H9 (cell line): ENCODE measurements around the gene MTRR. TPM values are rescaled to one million over a fixed set of nuclear protein-coding genes. Genes with fewer than 3 reads are reported as not detected.

Experiments
- DNase-seq: peaks from one replicate; pipeline ENCODE4 v3.0.0-alpha.2; 2017
- H2AFZ ChIP-seq: one replicate; pipeline ENCODE4 v1.6.1; 2013; ENCODE audit warnings: mild to moderate bottlenecking, low read length, control low read depth, moderate library complexity
- H2AK5ac ChIP-seq: 2 replicates; pipeline ENCODE4 v1.6.1; 2013; ENCODE audit warnings: low read length, control low read depth, mixed read lengths; ENCODE audit not compliant: insufficient read length
- H2BK120ac ChIP-seq: one replicate; pipeline ENCODE4 v1.6.1; 2013; ENCODE audit warnings: low read depth, mild to moderate bottlenecking, low read length, control low read depth, inconsistent platforms; ENCODE audit not compliant: poor library complexity, severe bottlenecking
- H2BK12ac ChIP-seq: 2 replicates; pipeline ENCODE4 v1.6.1; 2013; ENCODE audit warnings: low read length, control low read depth, mixed read lengths, low read depth; ENCODE audit not compliant: insufficient read length
- H2BK15ac ChIP-seq: 2 replicates; pipeline ENCODE4 v1.6.1; 2013; ENCODE audit warnings: low read depth, low read length, control low read depth
- H2BK20ac ChIP-seq: one replicate; pipeline ENCODE4 v1.6.1; 2013; ENCODE audit warnings: low read depth, mild to moderate bottlenecking, low read length, control low read depth, inconsistent platforms; ENCODE audit not compliant: poor library complexity, severe bottlenecking
- H2BK5ac ChIP-seq: 2 replicates; pipeline ENCODE4 v1.6.1; 2013; ENCODE audit warnings: low read length, control low read depth, mixed read lengths; ENCODE audit not compliant: insufficient read length
- H3K14ac ChIP-seq: 2 replicates; pipeline ENCODE4 v1.6.1; 2013; ENCODE audit warnings: low read length, control low read depth; ENCODE audit not compliant: insufficient read depth
- H3K18ac ChIP-seq: 2 replicates; pipeline ENCODE4 v1.6.1; 2013; ENCODE audit warnings: low read depth, mild to moderate bottlenecking, mixed read lengths, low read length, control low read depth; ENCODE audit not compliant: insufficient read length
- H3K23ac ChIP-seq: 2 replicates; pipeline ENCODE4 v1.6.1; 2013; ENCODE audit warnings: low read length, control low read depth, mixed read lengths, low read depth; ENCODE audit not compliant: insufficient read length
- H3K23me2 ChIP-seq: 2 replicates; pipeline ENCODE4 v1.6.1; 2013; ENCODE audit warnings: low read depth, mild to moderate bottlenecking, mixed read lengths, low read length, control low read depth; ENCODE audit not compliant: insufficient read length, poor library complexity, severe bottlenecking
- H3K27ac ChIP-seq: 2 replicates; pipeline ENCODE4 v1.5.1; 2013; ENCODE audit warnings: low read length, control low read depth, mixed read lengths, low read depth; ENCODE audit not compliant: insufficient read length
- H3K27me3 ChIP-seq: 2 replicates; pipeline ENCODE4 v1.6.1; 2013; ENCODE audit warnings: low read length, control low read depth, inconsistent platforms; ENCODE audit not compliant: insufficient read depth
- H3K4ac ChIP-seq: 2 replicates; pipeline ENCODE4 v1.6.1; 2013; ENCODE audit warnings: low read depth, mild to moderate bottlenecking, control low read depth, inconsistent platforms, low read length, moderate library complexity
- H3K4me1 ChIP-seq: 2 replicates; pipeline ENCODE4 v1.6.1; 2013; ENCODE audit warnings: low read length, control low read depth, inconsistent platforms; ENCODE audit not compliant: insufficient read depth
- H3K4me2 ChIP-seq: 2 replicates; pipeline ENCODE4 v1.6.1; 2013; ENCODE audit warnings: low read length, control low read depth, mixed read lengths; ENCODE audit not compliant: insufficient read length, insufficient read depth
- H3K56ac ChIP-seq: 2 replicates; pipeline ENCODE4 v1.6.1; 2013; ENCODE audit warnings: low read depth, mild to moderate bottlenecking, mixed read lengths, low read length, control low read depth; ENCODE audit not compliant: insufficient read length
- H3K79me1 ChIP-seq: 2 replicates; pipeline ENCODE4 v1.6.1; 2013; ENCODE audit warnings: low read depth, mild to moderate bottlenecking, moderate library complexity, low read length, control low read depth, inconsistent platforms; ENCODE audit not compliant: insufficient read depth, poor library complexity, severe bottlenecking
- H3K79me2 ChIP-seq: 2 replicates; pipeline ENCODE4 v1.6.1; 2013; ENCODE audit warnings: low read length, control low read depth, inconsistent platforms; ENCODE audit not compliant: insufficient read depth
- H3K9ac ChIP-seq: 2 replicates; pipeline ENCODE4 v1.6.1; 2013; ENCODE audit warnings: low read length, control low read depth, mixed read lengths; ENCODE audit not compliant: insufficient read length; ENCODE audit errors: extremely low read depth
- H3K9me3 ChIP-seq: one replicate; pipeline ENCODE4 v1.6.1; 2013; ENCODE audit warnings: low read depth, low read length, inconsistent platforms; ENCODE audit not compliant: control insufficient read depth
- H3T11ph ChIP-seq: one replicate; pipeline ENCODE4 v1.6.1; 2013; ENCODE audit warnings: mild to moderate bottlenecking, low read length, control low read depth, inconsistent platforms
- H4K20me1 ChIP-seq: one replicate; pipeline ENCODE4 v1.6.1; 2013; ENCODE audit not compliant: control insufficient read depth, insufficient read length, insufficient read depth
- H4K5ac ChIP-seq: 2 replicates; pipeline ENCODE4 v1.6.1; 2013; ENCODE audit warnings: low read depth, mild to moderate bottlenecking, mixed read lengths, low read length, control low read depth; ENCODE audit not compliant: insufficient read length
- H4K8ac ChIP-seq: replicated peaks from 2 replicates; pipeline ENCODE4 v1.6.1; 2013; ENCODE audit warnings: low read length, control low read depth, mixed read lengths, low read depth; ENCODE audit not compliant: insufficient read length
- H4K91ac ChIP-seq: 2 replicates; pipeline ENCODE4 v1.6.1; 2013; ENCODE audit warnings: low read depth, mild to moderate bottlenecking, moderate library complexity, mixed read lengths, low read length, control low read depth; ENCODE audit not compliant: insufficient read length
- H3K27ac Mint-ChIP-seq, 3 experiments: 2 replicates in 2 of 3; 3 replicates in 1 of 3; pipeline ENCODE4 v1.8.0; 2020 to 2021; ENCODE audit warnings: mixed read lengths in 3 of 3, mild to moderate bottlenecking in 1 of 3, moderate library complexity in 1 of 3
- H3K27me3 Mint-ChIP-seq: 2 replicates; pipeline ENCODE4 v1.8.0; 2021; ENCODE audit warnings: low read depth, mild to moderate bottlenecking, moderate library complexity, mixed read lengths
- H3K36me3 Mint-ChIP-seq, 3 experiments: 2 replicates in 2 of 3; 3 replicates in 1 of 3; pipeline ENCODE4 v1.8.0; 2020 to 2021; ENCODE audit warnings: low read depth in 3 of 3, mixed read lengths in 3 of 3; ENCODE audit not compliant: insufficient read depth in 1 of 3
- H3K4me1 Mint-ChIP-seq, 2 experiments: 2 replicates each; pipeline ENCODE4 v1.8.0; 2020; ENCODE audit warnings: mixed read lengths in 2 of 2
- H3K4me3 Mint-ChIP-seq, 2 experiments: 2 replicates in 1 of 2; 3 replicates in 1 of 2; pipeline ENCODE4 v1.8.0; 2020 to 2021; ENCODE audit warnings: mild to moderate bottlenecking in 2 of 2, mixed read lengths in 2 of 2, moderate library complexity in 1 of 2
- H3K9me3 Mint-ChIP-seq, 2 experiments: 2 replicates in 1 of 2; 3 replicates in 1 of 2; pipeline ENCODE4 v1.8.0; 2020; ENCODE audit warnings: mild to moderate bottlenecking in 2 of 2, mixed read lengths in 2 of 2, moderate library complexity in 1 of 2
- CTCF ChIP-seq: fragments of 200-600 bp; sonication (generic); conservative IDR thresholded peaks from 3 replicates; pipeline ENCODE4 v1.8.0; 2021; ENCODE audit warnings: antibody characterized with exemption, mild to moderate bottlenecking
- WGBS: extraction: QIAGEN DNeasy Blood & Tissue Kit; methylation state at CpG from one replicate; pipeline ENCODE4 v1.1.7; 2013; ENCODE audit warnings: missing lambda C conversion rate, low lambda C conversion rate, mixed read lengths; ENCODE audit not compliant: insufficient read length; ENCODE audit errors: extremely low coverage; 5-methylcytosine and 5-hydroxymethylcytosine counted together
- total RNA-seq: library from RNA; stranded (reverse); gene quantifications from 2 replicates; pipeline ENCODE4 v1.2.1, GENCODE V29; 2021

The MTRR gene
- total RNA-seq, 1 experiment from 2014 or later: 66.0 TPM

- Histone ChIP-seq H2BK120ac (no peak overlapping the region), H3K4me2 (no peak overlapping the region), H3K23ac (no peak overlapping the region), H2BK20ac (no peak overlapping the region), H3T11ph (no peak overlapping the region), H3K79me2 (no peaks in the 10 kb centered on the region), H3K79me1 (no peaks in the 10 kb centered on the region), H3K4ac (no peak overlapping the region), H3K27me3 (no peaks in the 10 kb centered on the region), H2BK12ac (no peak overlapping the region), H2AFZ (no peak overlapping the region), H3K23me2 (no peaks in the 10 kb centered on the region), H4K8ac (no peak overlapping the region), H2BK15ac (no peak overlapping the region), H4K5ac (no peak overlapping the region), H4K20me1 (no peaks in the 10 kb centered on the region), H2AK5ac (no peak overlapping the region), H3K56ac (no peak overlapping the region), H2BK5ac (no peak overlapping the region), H3K4me1 (no peaks in the 10 kb centered on the region), H3K9ac (no peak overlapping the region), H3K9me3 (no peaks in the 10 kb centered on the region), H3K14ac (no peak overlapping the region), H3K18ac (no peak overlapping the region), H4K91ac (no peak overlapping the region), H3K27ac (no peak overlapping the region)
- DNase-seq: no peak
- WGBS: no CpG with 5 or more reads among the region's 7 CpGs
- H3K36me3 Mint-ChIP-seq: no peaks in the 10 kb centered on the region
- no peak for TF ChIP-seq CTCF
- H3K4me1 Mint-ChIP-seq: peaks cover 0 to 2% of the 10 kb centered on the region in 2 experiments; a peak in 2 of 4 replicates
- peaks cover 3% of the 10 kb centered on the region for H3K27me3 Mint-ChIP-seq
- H3K4me3 Mint-ChIP-seq: no peak overlapping the region
- H3K9me3 Mint-ChIP-seq: no peaks in the 10 kb centered on the region; a peak in 1 of 5 replicates
- H3K27ac Mint-ChIP-seq: no peak overlapping the region; a peak in 2 of 7 replicates
Measured at GRCh38 chr5:7925961-7926695, 57.2 kb downstream of the MTRR start.
